Nephron progenitor cell (in vitro differentiated cells): ENCODE data around the gene MANEAL.

Experiments
- DNase-seq: peaks from one replicate; pipeline ENCODE4 v3.0.0; 2021
- H3K27ac Mint-ChIP-seq: 2 replicates; pipeline ENCODE4 v1.8.0; 2021; ENCODE audit warnings: mild to moderate bottlenecking, moderate library complexity, mixed read lengths
- H3K27me3 Mint-ChIP-seq: 2 replicates; pipeline ENCODE4 v1.8.0; 2021; ENCODE audit warnings: mild to moderate bottlenecking, low read depth, mixed read lengths; ENCODE audit not compliant: poor library complexity
- H3K36me3 Mint-ChIP-seq: 2 replicates; pipeline ENCODE4 v1.8.0; 2021; ENCODE audit warnings: low read depth, mixed read lengths
- H3K4me1 Mint-ChIP-seq: 2 replicates; pipeline ENCODE4 v1.8.0; 2021; ENCODE audit warnings: mixed read lengths
- H3K4me3 Mint-ChIP-seq: 2 replicates; pipeline ENCODE4 v1.8.0; 2021; ENCODE audit warnings: mild to moderate bottlenecking, moderate library complexity, mixed read lengths
- H3K9me3 Mint-ChIP-seq: 2 replicates; pipeline ENCODE4 v1.8.0; 2021; ENCODE audit warnings: mild to moderate bottlenecking, moderate library complexity, mixed read lengths
- TF ChIP-seq, protein P1 (sequence below): fragments of 200-600 bp; sonication (generic); IDR thresholded peaks from 2 replicates; pipeline ENCODE4 v1.5.0; 2021; ENCODE audit warnings: antibody characterized with exemption

MANEAL gene

DNA sequence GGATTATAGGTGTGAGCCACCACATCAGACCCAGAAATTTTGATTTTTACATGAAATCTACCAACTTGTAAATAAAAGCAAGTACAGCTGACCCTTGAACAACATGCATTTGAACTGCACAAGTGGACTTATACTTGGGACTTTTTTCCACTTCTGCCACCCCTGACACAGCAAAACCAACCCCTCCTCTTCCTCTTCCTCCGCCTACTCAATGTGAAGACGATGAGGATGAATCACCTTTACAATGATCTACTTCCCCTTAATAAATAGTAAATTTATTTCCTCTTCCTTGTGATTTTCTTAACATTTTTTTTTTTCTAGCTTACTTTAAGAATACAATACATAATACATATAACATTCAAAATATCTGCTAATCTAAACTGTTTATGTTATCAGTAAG, 31.9 kb downstream of the MANEAL start:
- Mint-ChIP-seq H3K27me3 (peaks cover 3% of the 10 kb centered on the region), H3K27ac (no peak overlapping the region), H3K4me3 (no peak overlapping the region), H3K4me1 (no peaks in the 10 kb centered on the region), H3K36me3 (peaks cover 50% of the 10 kb centered on the region), H3K9me3 (no peaks in the 10 kb centered on the region)
- TF ChIP-seq, protein P1, sequence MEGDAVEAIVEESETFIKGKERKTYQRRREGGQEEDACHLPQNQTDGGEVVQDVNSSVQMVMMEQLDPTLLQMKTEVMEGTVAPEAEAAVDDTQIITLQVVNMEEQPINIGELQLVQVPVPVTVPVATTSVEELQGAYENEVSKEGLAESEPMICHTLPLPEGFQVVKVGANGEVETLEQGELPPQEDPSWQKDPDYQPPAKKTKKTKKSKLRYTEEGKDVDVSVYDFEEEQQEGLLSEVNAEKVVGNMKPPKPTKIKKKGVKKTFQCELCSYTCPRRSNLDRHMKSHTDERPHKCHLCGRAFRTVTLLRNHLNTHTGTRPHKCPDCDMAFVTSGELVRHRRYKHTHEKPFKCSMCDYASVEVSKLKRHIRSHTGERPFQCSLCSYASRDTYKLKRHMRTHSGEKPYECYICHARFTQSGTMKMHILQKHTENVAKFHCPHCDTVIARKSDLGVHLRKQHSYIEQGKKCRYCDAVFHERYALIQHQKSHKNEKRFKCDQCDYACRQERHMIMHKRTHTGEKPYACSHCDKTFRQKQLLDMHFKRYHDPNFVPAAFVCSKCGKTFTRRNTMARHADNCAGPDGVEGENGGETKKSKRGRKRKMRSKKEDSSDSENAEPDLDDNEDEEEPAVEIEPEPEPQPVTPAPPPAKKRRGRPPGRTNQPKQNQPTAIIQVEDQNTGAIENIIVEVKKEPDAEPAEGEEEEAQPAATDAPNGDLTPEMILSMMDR = no peak
- DNase-seq = no peak

DNA sequence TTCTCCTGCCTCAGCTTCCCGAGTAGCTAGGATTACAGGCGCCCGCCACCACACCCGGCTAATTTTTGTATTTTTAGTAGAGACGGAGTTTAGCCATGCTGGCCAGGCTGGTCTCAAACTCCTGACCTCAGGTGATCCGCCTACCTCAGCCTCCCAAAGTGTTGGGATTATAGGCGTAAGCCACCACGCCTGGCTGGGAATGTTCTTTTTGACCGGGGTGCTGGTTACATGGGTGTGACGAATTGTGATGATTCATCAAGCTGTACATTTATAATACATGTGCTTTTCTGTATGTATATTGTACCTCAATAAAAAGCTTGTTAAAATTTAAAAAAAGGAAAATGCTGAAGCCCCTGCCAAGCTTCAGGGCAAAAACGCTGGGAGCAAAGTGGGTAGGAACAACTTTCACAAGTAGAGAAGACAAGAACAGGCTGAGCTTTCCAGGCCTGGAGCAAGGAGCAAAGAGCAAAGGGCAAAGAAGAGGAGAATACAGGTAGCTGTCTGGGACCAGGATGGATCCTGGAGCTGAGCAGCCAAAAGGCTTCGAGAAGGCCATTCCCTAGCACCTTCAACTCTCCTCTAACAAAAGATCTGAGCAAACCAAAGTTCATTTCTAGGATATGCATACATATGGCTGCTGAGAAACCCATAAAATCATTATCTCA, 34.9 kb downstream of the MANEAL start:
- H3K27me3 Mint-ChIP-seq = peaks cover 3% of the 10 kb centered on the region
- no peak for DNase-seq
- H3K27ac Mint-ChIP-seq = no peak overlapping the region
- TF ChIP-seq, protein P1 = no peak
- H3K4me3 Mint-ChIP-seq = no peak overlapping the region
- H3K4me1 Mint-ChIP-seq = no peaks in the 10 kb centered on the region
- peaks cover 48% of the 10 kb centered on the region for H3K36me3 Mint-ChIP-seq
- H3K9me3 Mint-ChIP-seq = no peaks in the 10 kb centered on the region

DNA sequence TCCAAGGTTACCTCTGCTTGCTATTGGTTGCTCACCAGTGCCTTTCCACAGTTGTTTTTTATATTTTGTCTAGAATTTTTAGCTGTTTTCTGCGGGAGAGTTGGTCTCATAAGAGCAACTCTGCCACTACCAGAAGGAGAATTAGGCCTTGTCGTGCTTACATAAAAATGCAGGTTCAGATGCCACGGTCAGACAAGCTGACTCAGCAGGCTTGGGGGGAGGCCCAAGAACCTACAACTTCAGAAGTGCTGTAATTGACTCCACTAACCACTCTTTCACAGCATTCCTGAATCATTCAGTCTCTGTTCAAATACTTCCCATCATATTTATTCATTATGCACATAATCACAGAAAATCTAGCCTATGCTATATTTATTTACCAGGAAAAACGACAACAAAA, 37.5 kb downstream of the MANEAL start:
- Mint-ChIP-seq H3K4me1 (no peaks in the 10 kb centered on the region), H3K9me3 (no peaks in the 10 kb centered on the region), H3K27me3 (no peaks in the 10 kb centered on the region), H3K4me3 (no peak overlapping the region), H3K27ac (no peak overlapping the region), H3K36me3 (peaks cover 54% of the 10 kb centered on the region)
- TF ChIP-seq, protein P1 = no peak
- no peak for DNase-seq

- Mint-ChIP-seq H3K36me3 (peaks cover 58% of the 10 kb centered on the region), H3K27ac (no peak overlapping the region), H3K4me1 (no peaks in the 10 kb centered on the region), H3K4me3 (no peak overlapping the region), H3K9me3 (no peaks in the 10 kb centered on the region), H3K27me3 (no peaks in the 10 kb centered on the region)
- TF ChIP-seq, protein P1 = no peak
- DNase-seq = no peak
Observed at GRCh38 chr1:37831809-37832208, 38.2 kb downstream of the MANEAL start.

GRCh38 chr1:37836788-37837187, 43.1 kb downstream of the MANEAL start:
- H3K27ac Mint-ChIP-seq = no peak overlapping the region
- H3K4me1 Mint-ChIP-seq = no peaks in the 10 kb centered on the region
- no peaks in the 10 kb centered on the region for H3K9me3 Mint-ChIP-seq
- TF ChIP-seq, protein P1 = no peak
- no peaks in the 10 kb centered on the region for H3K27me3 Mint-ChIP-seq
- no peak overlapping the region for H3K4me3 Mint-ChIP-seq
- DNase-seq = no peak
- peaks cover 40% of the 10 kb centered on the region for H3K36me3 Mint-ChIP-seq

DNA sequence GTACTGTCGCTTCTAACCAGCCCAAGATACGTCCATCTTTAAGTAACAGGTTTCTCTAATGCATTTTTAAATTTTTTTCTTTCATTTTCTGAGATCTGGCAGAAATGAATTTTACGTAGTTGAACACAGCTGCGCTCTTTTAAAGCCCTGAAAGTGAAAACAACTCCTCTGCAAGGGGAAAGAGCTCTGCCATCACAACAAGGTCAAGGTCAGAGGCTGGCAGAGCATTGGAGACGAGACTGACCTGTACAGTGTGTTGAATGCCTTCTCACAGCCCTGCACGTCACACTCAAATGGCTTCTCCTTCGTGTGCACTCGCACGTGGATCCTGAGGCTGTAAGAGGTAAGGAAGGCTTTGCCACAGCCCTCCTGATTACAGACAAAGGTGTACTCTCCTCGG, 46.0 kb downstream of the MANEAL start:
- Mint-ChIP-seq H3K27me3 (no peaks in the 10 kb centered on the region), H3K4me1 (no peaks in the 10 kb centered on the region), H3K9me3 (no peaks in the 10 kb centered on the region), H3K36me3 (peaks cover 26% of the 10 kb centered on the region), H3K27ac (no peak overlapping the region), H3K4me3 (no peak overlapping the region)
- no peak for DNase-seq
- TF ChIP-seq, protein P1 = no peak
